ENCODE data around the gene PTH1R.

Gene PTH1R

GRCh38 chr3:46873521-46873920 lies 4.0 kb upstream of the PTH1R start:
- ChIA-PET CTCF (no interaction called here), POLR2A (interaction anchor here (0.7 to 1.5 kb wide), 3 partner anchors 11 to 28 kb away, joined by 3 read pairs; partner anchors contain the start of gene MYL3)
- TF ChIP-seq ARNT (IDR thresholded peaks at IDR 0.05) = no peak
- no peak for TF ChIP-seq ZNF384 (IDR thresholded peaks at IDR 0.05)
- TF ChIP-seq SP1 (IDR thresholded peaks at IDR 0.05) = no peak
- no peak for TF ChIP-seq BHLHE40 (IDR thresholded peaks at IDR 0.05; ENCODE audit: borderline replicate concordance)
- no peak for TF ChIP-seq PKNOX1 (IDR thresholded peaks at IDR 0.05)
- TF ChIP-seq NFRKB (IDR thresholded peaks at IDR 0.05) = no peak
- no peak for TF ChIP-seq CTBP1 (IDR thresholded peaks at IDR 0.05; ENCODE audit: borderline replicate concordance)
- no peak for TF ChIP-seq FOXA1 (IDR thresholded peaks at IDR 0.05)
- TF ChIP-seq FOXK2 (IDR thresholded peaks at IDR 0.05) = no peak
- TF ChIP-seq LEF1 (IDR thresholded peaks at IDR 0.05; ENCODE audit: borderline replicate concordance) = no peak
- no peak for TF ChIP-seq FOXM1 (IDR thresholded peaks at IDR 0.05; ENCODE audit: borderline replicate concordance)
- TF ChIP-seq HDGF (IDR thresholded peaks at IDR 0.05; ENCODE audit: borderline replicate concordance) = no peak
- no peak for TF ChIP-seq TARDBP (IDR thresholded peaks at IDR 0.05)
- no peak for TF ChIP-seq ELF4 (IDR thresholded peaks at IDR 0.05)
- no peak for TF ChIP-seq SUZ12 (IDR thresholded peaks at IDR 0.05)
- no peak for TF ChIP-seq L3MBTL2 (conservative IDR thresholded peaks at IDR 0.05)

GRCh38 chr3:46874430-46874829 lies 3.1 kb upstream of the PTH1R start:
- DNase-seq (ENCODE audit: extremely low spot score) = no peak
- POLR2A ChIA-PET = interaction anchor here (1.0 to 1.5 kb wide), 2 partner anchors 12 to 29 kb away, joined by 3 read pairs; partner anchors contain the start of gene MYL3
- CTCF ChIA-PET = no interaction called here
- TF ChIP-seq LEF1 (IDR thresholded peaks at IDR 0.05; ENCODE audit: borderline replicate concordance) (no peak), L3MBTL2 (conservative IDR thresholded peaks at IDR 0.05) (peak; percentile 68)

More at GRCh38 chr3:46873521-46873920, 4.0 kb upstream of the PTH1R start:
- no peak for DNase-seq (ENCODE audit: extremely low spot score)

GRCh38 chr3:46875560-46875959 lies 2.0 kb upstream of the PTH1R start:
- no peak for TF ChIP-seq HDGF (IDR thresholded peaks at IDR 0.05; ENCODE audit: borderline replicate concordance)

GRCh38 chr3:46876313-46877300 lies 914 bp upstream of the PTH1R start:
- TF ChIP-seq LEF1 (IDR thresholded peaks at IDR 0.05; ENCODE audit: borderline replicate concordance) = no peak
- no peak for TF ChIP-seq SP1 (IDR thresholded peaks at IDR 0.05)
- no peak for TF ChIP-seq ELF4 (IDR thresholded peaks at IDR 0.05)
- no peak for TF ChIP-seq BHLHE40 (IDR thresholded peaks at IDR 0.05; ENCODE audit: borderline replicate concordance)
- TF ChIP-seq L3MBTL2 (conservative IDR thresholded peaks at IDR 0.05) = no peak
- no peak for TF ChIP-seq FOXA1 (IDR thresholded peaks at IDR 0.05)
- TF ChIP-seq FOXK2 (IDR thresholded peaks at IDR 0.05) = no peak
- TF ChIP-seq CTBP1 (IDR thresholded peaks at IDR 0.05; ENCODE audit: borderline replicate concordance) = no peak
- ChIA-PET POLR2A (no interaction called here), CTCF (no interaction called here)
- no peak for DNase-seq (ENCODE audit: extremely low spot score)

More at GRCh38 chr3:46875560-46875959, 2.0 kb upstream of the PTH1R start:
- no peak for DNase-seq (ENCODE audit: extremely low spot score)
- CTCF ChIA-PET = no interaction called here
- POLR2A ChIA-PET = no interaction called here

GRCh38 chr3:46878781-46879436 lies 1.4 kb downstream of the PTH1R start:
- ChIA-PET CTCF (no interaction called here), POLR2A (no interaction called here)
- TF ChIP-seq ZNF384 (IDR thresholded peaks at IDR 0.05) (no peak), SUZ12 (IDR thresholded peaks at IDR 0.05) (no peak), L3MBTL2 (conservative IDR thresholded peaks at IDR 0.05) (no peak), NFRKB (IDR thresholded peaks at IDR 0.05) (no peak), PKNOX1 (IDR thresholded peaks at IDR 0.05) (no peak), ELF4 (IDR thresholded peaks at IDR 0.05) (no peak), LEF1 (IDR thresholded peaks at IDR 0.05; ENCODE audit: borderline replicate concordance) (no peak), FOXA1 (IDR thresholded peaks at IDR 0.05) (no peak), HDGF (IDR thresholded peaks at IDR 0.05; ENCODE audit: borderline replicate concordance) (no peak)
- DNase-seq (ENCODE audit: extremely low spot score) = no peak

GRCh38 chr3:46880884-46881595 lies 3.5 kb downstream of the PTH1R start:
- no peak for TF ChIP-seq SP1 (IDR thresholded peaks at IDR 0.05)
- ChIA-PET POLR2A (no interaction called here), CTCF (no interaction called here)
- no peak for DNase-seq (ENCODE audit: extremely low spot score)
